Uterus (tissue), 4 donors: ENCODE measurements around the gene TMX3. TPM values are rescaled to one million over a fixed set of nuclear protein-coding genes. Genes with fewer than 3 reads are reported as not detected.

Source experiments
- DNase-seq, 2 donors: peaks; one replicate each; pipeline ENCODE4 v3.0.0-alpha.2; 2019 to 2020
- H3K27ac ChIP-seq, 2 donors: fragments of 200-600 bp; sonication (generic); 1 replicate in 1 of 2; 2 replicates in 1 of 2; pipeline ENCODE4 v1.5.1; 2016 to 2018
- H3K27me3 ChIP-seq, 2 donors: fragments of 200-600 bp; sonication (generic); one replicate each; pipeline ENCODE4 v1.5.1; 2018 to 2019; ENCODE audit warnings: control low read depth in 1 of 2
- H3K36me3 ChIP-seq, 2 donors: fragments of 200-600 bp; sonication (generic); one replicate each; pipeline ENCODE4 v1.5.1; 2019; ENCODE audit warnings: control low read depth in 1 of 2
- H3K4me1 ChIP-seq, 2 donors: fragments of 200-600 bp; sonication (generic); one replicate each; pipeline ENCODE4 v1.5.1; 2018 to 2019; ENCODE audit warnings: control low read depth in 1 of 2
- H3K4me3 ChIP-seq, 2 donors: fragments of 200-600 bp; sonication (generic); 1 replicate in 1 of 2; 2 replicates in 1 of 2; pipeline ENCODE4 v1.5.1; 2018 to 2019; ENCODE audit warnings: mild to moderate bottlenecking in 1 of 2
- H3K9me3 ChIP-seq, 2 donors: fragments of 200-600 bp; sonication (generic); one replicate each; pipeline ENCODE4 v1.5.1; 2019; ENCODE audit warnings: control low read depth in 1 of 2
- POLR2A ChIP-seq, 2 donors: fragments of 450-650 bp; IDR thresholded peaks; one replicate each; pipeline ENCODE4 v1.6.1; 2016; ENCODE audit warnings: antibody characterized with exemption in 2 of 2, mild to moderate bottlenecking in 1 of 2, moderate library complexity in 1 of 2
- intact Hi-C: fragments of 100-400 bp; cut with DNase I; formaldehyde crosslinking; loops from one replicate; pipeline ENCODE4 v1.15.1; 2023; ENCODE audit warnings: low total_unique reads
- total RNA-seq, 4 donors: library from RNA; depleted of rRNA in 3 of 4; stranded (reverse); fragments of >200 nt in 3 of 4; gene quantifications; one replicate each; pipeline versions ENCODE4 v1.1.0 to v1.2.4, GENCODE V29; 2014 to 2023
- TF ChIP-seq, protein P1 (sequence below), 4 experiments: fragments of 200-600 bp in 2 of 4; fragments of 450-650 bp in 2 of 4; sonication (generic) in 2 of 4; IDR thresholded peaks; one replicate each; pipeline ENCODE4 v1.5.1; 2016 to 2019; ENCODE audit warnings: antibody characterized with exemption in 4 of 4, mild to moderate bottlenecking in 2 of 4, moderate library complexity in 1 of 4
- donor health status: DM: yes; HTN: yes; CAD: no.

TMX3 gene
- total RNA-seq, 4 donors from 2014 or later: 34.1 to 111 (median 73.4) TPM

DNA sequence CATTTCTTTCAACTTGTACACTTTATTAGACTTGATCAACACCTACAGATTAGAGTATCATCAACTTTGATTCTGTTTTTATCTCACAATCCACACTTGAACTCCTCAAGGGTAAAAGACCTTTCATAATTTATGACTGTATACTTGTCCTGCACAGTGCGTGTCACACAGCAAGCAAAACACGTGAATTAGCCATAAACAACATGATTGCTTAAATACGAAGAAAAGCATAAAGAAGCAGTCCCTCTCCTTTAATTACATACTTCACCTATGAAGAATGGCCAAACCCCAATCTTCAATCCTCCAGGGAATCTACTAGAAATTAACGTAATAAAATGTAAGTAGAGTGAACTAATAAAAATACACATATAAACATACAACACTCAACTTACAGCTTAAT lies 13.6 kb downstream of the TMX3 start:
- no peak for DNase-seq

DNA sequence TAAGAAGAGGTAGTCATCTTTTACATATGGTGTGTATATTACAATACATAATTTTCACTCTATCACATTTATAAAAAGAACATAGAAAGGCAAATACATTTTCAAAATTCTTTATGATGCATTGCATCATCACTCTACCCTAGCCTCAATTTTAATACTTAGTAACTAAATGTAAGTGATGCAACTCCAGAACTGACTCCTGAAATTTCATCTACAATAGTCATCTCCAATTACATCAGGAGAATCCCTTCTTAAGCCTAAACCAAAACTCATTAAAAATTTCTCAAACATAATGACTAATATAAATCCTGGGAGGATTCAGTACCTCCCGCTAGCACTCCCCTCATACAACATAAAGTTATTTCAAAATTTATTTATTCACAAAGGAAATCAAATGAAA lies 15.9 kb downstream of the TMX3 start:
- no peaks in the 10 kb centered on the region for H3K27me3 ChIP-seq
- H3K4me3 ChIP-seq: no peak overlapping the region
- intact Hi-C loops: no loop called here
- no peak overlapping the region for H3K27ac ChIP-seq
- no peaks in the 10 kb centered on the region for H3K4me1 ChIP-seq
- TF ChIP-seq, protein P1, sequence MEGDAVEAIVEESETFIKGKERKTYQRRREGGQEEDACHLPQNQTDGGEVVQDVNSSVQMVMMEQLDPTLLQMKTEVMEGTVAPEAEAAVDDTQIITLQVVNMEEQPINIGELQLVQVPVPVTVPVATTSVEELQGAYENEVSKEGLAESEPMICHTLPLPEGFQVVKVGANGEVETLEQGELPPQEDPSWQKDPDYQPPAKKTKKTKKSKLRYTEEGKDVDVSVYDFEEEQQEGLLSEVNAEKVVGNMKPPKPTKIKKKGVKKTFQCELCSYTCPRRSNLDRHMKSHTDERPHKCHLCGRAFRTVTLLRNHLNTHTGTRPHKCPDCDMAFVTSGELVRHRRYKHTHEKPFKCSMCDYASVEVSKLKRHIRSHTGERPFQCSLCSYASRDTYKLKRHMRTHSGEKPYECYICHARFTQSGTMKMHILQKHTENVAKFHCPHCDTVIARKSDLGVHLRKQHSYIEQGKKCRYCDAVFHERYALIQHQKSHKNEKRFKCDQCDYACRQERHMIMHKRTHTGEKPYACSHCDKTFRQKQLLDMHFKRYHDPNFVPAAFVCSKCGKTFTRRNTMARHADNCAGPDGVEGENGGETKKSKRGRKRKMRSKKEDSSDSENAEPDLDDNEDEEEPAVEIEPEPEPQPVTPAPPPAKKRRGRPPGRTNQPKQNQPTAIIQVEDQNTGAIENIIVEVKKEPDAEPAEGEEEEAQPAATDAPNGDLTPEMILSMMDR (IDR thresholded peaks at IDR 0.05): no peak
- TF ChIP-seq POLR2A (IDR thresholded peaks at IDR 0.05): no peak
- H3K36me3 ChIP-seq: peaks cover 0 to 2% of the 10 kb centered on the region in 2 donors
- no peaks in the 10 kb centered on the region for H3K9me3 ChIP-seq
- DNase-seq: no peak

More for the DNA sequence above, 13.6 kb downstream of the TMX3 start:
- no peak overlapping the region for H3K27ac ChIP-seq
- H3K36me3 ChIP-seq: peaks cover 0 to 2% of the 10 kb centered on the region in 2 donors
- intact Hi-C loops: no loop called here
- no peaks in the 10 kb centered on the region for H3K27me3 ChIP-seq
- no peaks in the 10 kb centered on the region for H3K9me3 ChIP-seq
- TF ChIP-seq, protein P1 (IDR thresholded peaks at IDR 0.05): no peak
- no peaks in the 10 kb centered on the region for H3K4me1 ChIP-seq
- no peak overlapping the region for H3K4me3 ChIP-seq

DNA sequence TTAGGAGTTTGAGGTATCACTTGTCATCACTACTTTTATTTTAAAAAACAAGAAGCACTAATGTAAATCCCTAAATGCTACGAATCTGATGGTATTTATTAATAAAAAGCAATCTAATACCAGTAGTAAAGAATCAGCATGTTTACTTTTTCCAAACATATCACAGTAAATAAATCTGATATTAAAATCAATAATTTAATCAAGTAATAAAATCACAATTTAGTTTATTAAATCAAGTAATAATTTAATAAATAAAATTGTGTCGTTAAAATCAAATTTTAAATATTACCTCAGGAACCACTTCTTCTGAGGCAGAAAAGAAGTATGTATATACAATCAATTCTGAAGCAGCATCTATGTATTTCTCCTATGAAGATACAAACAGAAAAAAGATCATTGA lies 18.0 kb downstream of the TMX3 start:
- Histone ChIP-seq H3K9me3 (no peaks in the 10 kb centered on the region), H3K4me1 (no peaks in the 10 kb centered on the region), H3K36me3 (peaks cover 0 to 2% of the 10 kb centered on the region in 2 donors), H3K4me3 (no peak overlapping the region), H3K27me3 (no peaks in the 10 kb centered on the region), H3K27ac (no peak overlapping the region)
- intact Hi-C loops: no loop called here
- DNase-seq: no peak
- TF ChIP-seq POLR2A (IDR thresholded peaks at IDR 0.05): no peak
- TF ChIP-seq, protein P1 (IDR thresholded peaks at IDR 0.05): no peak

DNA sequence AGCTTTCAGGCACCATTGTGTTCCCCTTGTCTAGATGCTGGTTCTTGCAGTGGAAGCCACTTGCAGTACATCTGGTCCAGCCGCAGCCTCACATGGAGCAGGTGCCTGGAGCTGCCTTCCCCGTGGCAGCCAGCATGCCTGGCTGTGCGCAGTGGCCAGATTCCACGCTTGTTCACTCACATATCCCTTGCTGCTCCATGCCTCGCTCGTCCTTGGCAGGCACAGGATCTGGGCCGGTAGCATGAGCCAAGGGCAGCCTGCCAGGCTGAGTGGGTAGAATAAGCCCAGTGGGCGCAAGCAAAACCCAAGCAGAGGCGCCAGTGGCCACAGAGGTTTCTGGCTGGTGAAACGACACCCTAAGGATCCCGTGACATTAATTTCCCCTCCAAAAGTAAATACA lies 20.6 kb downstream of the TMX3 start:
- Histone ChIP-seq H3K27ac (no peak overlapping the region), H3K27me3 (no peaks in the 10 kb centered on the region), H3K4me3 (no peak overlapping the region), H3K36me3 (no peaks in the 10 kb centered on the region), H3K4me1 (no peaks in the 10 kb centered on the region), H3K9me3 (no peaks in the 10 kb centered on the region)
- DNase-seq: no peak
- TF ChIP-seq, protein P1 (IDR thresholded peaks at IDR 0.05): no peak
- TF ChIP-seq POLR2A (IDR thresholded peaks at IDR 0.05): no peak
- intact Hi-C loops: no loop called here

DNA sequence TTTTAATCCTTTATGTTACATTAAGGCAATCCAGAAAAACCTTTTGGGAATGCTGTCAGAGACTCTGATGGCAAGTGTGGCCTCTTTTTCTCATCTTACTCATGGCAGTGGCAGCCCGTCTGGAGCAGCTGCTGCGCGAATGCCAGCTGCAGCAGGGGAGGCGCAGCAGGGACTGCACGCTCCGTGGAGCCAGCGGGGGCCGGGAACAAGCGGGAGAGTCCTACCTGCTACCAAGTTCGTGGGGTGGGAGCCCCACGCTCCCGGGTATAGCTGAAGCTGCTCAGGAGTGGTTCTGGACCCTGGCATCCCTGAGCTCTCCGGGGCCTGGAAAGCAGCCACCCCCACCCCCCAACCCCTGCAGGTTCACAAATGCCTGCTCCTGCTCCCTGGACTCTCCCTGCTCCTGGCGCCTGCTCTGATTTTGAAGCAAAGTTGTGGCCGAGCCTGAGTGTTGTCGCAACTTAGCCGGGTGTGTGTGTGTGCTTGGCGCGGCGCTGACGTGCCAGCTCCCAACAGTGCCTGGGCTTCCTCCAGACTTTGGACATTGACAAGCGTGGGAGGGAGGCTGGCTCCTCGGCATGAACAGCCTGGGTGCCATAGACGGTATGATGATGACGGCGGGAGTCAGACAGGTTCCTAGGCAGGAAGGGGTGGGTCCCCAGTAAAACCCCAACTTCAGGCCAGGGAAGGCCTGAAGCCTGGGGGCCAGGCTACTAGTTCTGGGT lies 21.7 kb downstream of the TMX3 start:
- DNase-seq: no peak
- no peak overlapping the region for H3K27ac ChIP-seq
- H3K4me3 ChIP-seq: no peak overlapping the region
- intact Hi-C loops: no loop called here
- H3K27me3 ChIP-seq: no peaks in the 10 kb centered on the region
- TF ChIP-seq, protein P1 (IDR thresholded peaks at IDR 0.05): no peak
- no peak for TF ChIP-seq POLR2A (IDR thresholded peaks at IDR 0.05)
- no peaks in the 10 kb centered on the region for H3K4me1 ChIP-seq
- H3K9me3 ChIP-seq: no peaks in the 10 kb centered on the region
- H3K36me3 ChIP-seq: no peaks in the 10 kb centered on the region
